ENCODE measurements around the gene ACVR2B. TPM values are rescaled to one million over a fixed set of nuclear protein-coding genes. Genes with fewer than 3 reads are reported as not detected.

Gene ACVR2B
- total RNA-seq, 1 donor from 2014 or later = 89.5 TPM

DNA sequence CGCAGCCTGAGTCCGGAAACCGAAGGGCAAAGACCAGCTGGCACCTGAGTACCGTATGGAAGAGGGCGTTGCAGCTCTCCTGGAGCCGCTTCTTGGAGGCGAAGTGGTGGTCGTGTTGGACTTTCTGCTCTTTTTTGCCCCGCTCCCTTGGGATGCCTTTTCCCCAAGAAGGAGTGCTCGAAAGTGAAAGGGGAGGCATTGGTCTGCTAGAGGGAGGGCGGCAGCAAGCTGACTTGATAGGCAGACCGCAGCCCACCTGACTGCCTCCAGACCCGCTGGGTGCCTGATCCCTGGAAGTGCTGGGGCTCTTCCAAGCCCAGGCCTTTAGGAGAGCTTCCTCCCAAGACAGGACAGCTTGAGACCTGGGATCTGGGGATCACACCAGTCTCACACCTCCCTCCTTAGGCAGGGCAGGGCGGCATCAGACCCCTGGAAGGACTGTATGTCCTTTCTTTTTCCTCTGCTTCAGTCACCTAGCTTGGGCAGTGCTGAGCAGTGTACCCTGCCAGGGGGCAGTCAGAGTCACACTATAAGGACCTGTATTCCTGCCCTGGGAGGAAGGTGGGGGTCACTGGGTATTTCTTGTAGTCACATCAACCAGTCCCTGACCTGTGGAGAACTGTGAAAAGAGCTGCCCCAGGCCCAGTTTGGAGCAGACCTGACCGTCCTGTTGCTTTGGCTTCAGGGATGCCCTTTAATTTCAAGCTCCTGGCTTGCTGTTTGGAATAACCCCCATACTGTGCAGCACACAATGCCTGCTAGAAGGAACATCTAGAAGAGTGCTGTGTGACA is 2.1 kb downstream of the ACVR2B start:
- peaks cover 30% of the 10 kb centered on the region for H3K36me3 Mint-ChIP-seq
- Histone ChIP-seq H3K4me1 (peaks cover 28% of the 10 kb centered on the region), H3K27me3 (no peaks in the 10 kb centered on the region), H3K79me2 (ENCODE audit: low read depth) (peaks cover 69% of the 10 kb centered on the region), H3K4me2 (peak overlapping the region; percentile 92), H3F3A (ENCODE audit: low read depth) (peaks cover 28% of the 10 kb centered on the region), H3K27ac (peak overlapping the region; percentile 88), H3K9ac (no peak overlapping the region), H3K36me3 (no peaks in the 10 kb centered on the region), H3K4me3 (peak overlapping the region; percentile 100), H4K20me1 (ENCODE audit: low read depth) (peaks cover 61% of the 10 kb centered on the region), H2AFZ (replicated peaks) (no peak overlapping the region), H3K9me3 (ENCODE audit: low read depth) (no peaks in the 10 kb centered on the region)
- DNase-seq (ENCODE audit: low spot score) = peak; percentile 8
- H3K9me3 Mint-ChIP-seq = peaks cover 20% of the 10 kb centered on the region
- TF ChIP-seq, protein P1, sequence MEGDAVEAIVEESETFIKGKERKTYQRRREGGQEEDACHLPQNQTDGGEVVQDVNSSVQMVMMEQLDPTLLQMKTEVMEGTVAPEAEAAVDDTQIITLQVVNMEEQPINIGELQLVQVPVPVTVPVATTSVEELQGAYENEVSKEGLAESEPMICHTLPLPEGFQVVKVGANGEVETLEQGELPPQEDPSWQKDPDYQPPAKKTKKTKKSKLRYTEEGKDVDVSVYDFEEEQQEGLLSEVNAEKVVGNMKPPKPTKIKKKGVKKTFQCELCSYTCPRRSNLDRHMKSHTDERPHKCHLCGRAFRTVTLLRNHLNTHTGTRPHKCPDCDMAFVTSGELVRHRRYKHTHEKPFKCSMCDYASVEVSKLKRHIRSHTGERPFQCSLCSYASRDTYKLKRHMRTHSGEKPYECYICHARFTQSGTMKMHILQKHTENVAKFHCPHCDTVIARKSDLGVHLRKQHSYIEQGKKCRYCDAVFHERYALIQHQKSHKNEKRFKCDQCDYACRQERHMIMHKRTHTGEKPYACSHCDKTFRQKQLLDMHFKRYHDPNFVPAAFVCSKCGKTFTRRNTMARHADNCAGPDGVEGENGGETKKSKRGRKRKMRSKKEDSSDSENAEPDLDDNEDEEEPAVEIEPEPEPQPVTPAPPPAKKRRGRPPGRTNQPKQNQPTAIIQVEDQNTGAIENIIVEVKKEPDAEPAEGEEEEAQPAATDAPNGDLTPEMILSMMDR (IDR thresholded peaks at IDR 0.05) = no peak
- TF ChIP-seq EZH2phosphoT487 (IDR thresholded peaks at IDR 0.05) (no peak), EZH2 (IDR thresholded peaks at IDR 0.05) (no peak)
- H3K4me1 Mint-ChIP-seq = peaks cover 22% of the 10 kb centered on the region
- H3K27me3 Mint-ChIP-seq (ENCODE audit: insufficient read depth, low read depth) = peaks cover 5% of the 10 kb centered on the region
- H3K4me3 Mint-ChIP-seq = peak overlapping the region; percentile 100
- H3K27ac Mint-ChIP-seq = peak overlapping the region; percentile 66

DNA sequence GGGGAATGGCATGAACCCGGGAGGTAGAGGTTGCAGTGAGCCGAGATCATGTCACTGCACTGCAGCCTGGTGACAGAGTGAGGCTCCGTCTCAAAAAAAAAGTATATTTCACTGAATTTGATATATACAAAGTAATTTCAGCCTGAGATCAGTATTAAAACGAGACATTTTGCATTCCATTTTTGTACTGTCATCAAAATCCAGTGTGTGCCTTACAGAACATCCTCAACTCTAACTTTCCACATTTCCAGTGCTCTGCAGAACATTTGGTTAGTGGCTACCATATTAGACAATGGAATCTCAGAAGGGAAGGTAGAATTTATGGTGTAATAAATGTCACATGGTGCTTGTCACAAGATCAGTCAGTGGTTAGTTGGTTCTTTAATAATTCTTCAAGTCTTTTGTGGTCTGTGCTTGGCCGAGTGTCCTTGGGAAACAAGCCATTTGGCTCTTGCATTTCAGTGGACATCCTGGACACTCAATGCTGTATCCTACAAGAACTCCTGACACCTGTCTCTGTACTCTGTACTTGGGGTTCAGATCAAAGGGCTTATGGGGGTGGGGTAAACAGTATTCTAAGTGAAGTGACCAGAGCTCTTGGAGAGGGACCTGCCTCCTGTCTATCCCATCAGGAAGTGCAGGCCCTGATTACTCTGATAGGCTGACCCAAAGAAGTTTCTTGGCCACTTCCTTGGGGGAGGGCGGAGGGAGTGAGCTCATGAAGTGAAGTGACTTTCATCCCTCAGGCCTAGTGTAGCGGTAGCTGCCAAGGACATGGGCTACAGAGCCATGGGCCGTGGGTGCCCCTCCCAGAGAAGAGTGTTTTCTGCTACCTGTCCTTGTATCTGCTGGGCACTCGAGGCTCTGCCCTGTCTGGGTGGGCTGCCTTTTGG is 3.7 kb downstream of the ACVR2B start:
- TF ChIP-seq EZH2 (IDR thresholded peaks at IDR 0.05) (no peak), EZH2phosphoT487 (IDR thresholded peaks at IDR 0.05) (no peak)
- TF ChIP-seq, protein P1 (IDR thresholded peaks at IDR 0.05) = no peak
- Mint-ChIP-seq H3K4me3 (peak overlapping the region; percentile 28), H3K4me1 (peaks cover 22% of the 10 kb centered on the region), H3K9me3 (peaks cover 23% of the 10 kb centered on the region), H3K27ac (no peak overlapping the region), H3K36me3 (peaks cover 33% of the 10 kb centered on the region), H3K27me3 (ENCODE audit: insufficient read depth, low read depth) (peaks cover 5% of the 10 kb centered on the region)
- Histone ChIP-seq H3K9ac (no peak overlapping the region), H3K27me3 (no peaks in the 10 kb centered on the region), H3K4me3 (no peak overlapping the region), H2AFZ (replicated peaks) (no peak overlapping the region), H3K36me3 (no peaks in the 10 kb centered on the region), H4K20me1 (ENCODE audit: low read depth) (peaks cover 75% of the 10 kb centered on the region), H3K4me1 (peaks cover 28% of the 10 kb centered on the region), H3K4me2 (no peak overlapping the region), H3K9me3 (ENCODE audit: low read depth) (no peaks in the 10 kb centered on the region), H3F3A (ENCODE audit: low read depth) (peaks cover 28% of the 10 kb centered on the region), H3K27ac (no peak overlapping the region), H3K79me2 (ENCODE audit: low read depth) (peaks cover 84% of the 10 kb centered on the region)
- no peak for DNase-seq (ENCODE audit: low spot score)

DNA sequence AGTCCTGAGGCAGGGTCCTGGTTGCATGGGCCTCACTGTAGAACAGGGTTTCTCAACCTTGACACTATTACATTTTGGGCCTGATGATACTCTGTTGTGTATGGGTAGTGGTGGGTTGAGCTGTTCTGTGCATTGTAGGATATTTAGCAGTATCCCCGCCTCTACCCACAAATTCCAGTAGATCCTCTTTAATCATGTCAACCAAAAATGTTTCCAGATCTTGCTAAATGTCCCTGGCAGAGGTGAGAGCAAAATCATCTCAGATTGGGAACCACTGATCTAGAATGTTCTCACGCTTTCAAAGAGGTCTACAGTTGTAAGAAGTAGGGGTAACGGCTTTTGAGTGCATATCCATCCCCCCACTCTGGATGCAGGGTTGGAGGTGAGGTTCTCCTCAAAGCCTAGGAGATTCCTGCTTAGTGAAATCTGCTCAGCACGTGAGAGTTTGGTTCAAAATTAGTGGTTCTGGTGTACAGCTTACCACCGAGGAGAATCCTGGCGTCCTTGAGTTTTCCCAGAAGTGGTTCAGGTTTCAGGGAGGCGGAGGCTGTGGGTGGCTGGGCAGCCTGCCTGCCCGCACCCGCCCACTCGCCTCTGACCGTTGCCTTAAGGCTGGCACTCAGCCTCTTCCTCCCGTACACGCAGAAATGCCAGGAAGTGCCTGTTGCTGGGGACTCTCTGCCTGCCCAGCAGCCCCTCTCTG is 5.3 kb downstream of the ACVR2B start:
- Mint-ChIP-seq H3K36me3 (peaks cover 44% of the 10 kb centered on the region), H3K4me3 (no peak overlapping the region), H3K27ac (no peak overlapping the region), H3K4me1 (peaks cover 13% of the 10 kb centered on the region), H3K9me3 (peaks cover 36% of the 10 kb centered on the region), H3K27me3 (ENCODE audit: insufficient read depth, low read depth) (peaks cover 5% of the 10 kb centered on the region)
- no peak for DNase-seq (ENCODE audit: low spot score)
- Histone ChIP-seq H3K9ac (no peak overlapping the region), H3K9me3 (ENCODE audit: low read depth) (no peaks in the 10 kb centered on the region), H3K4me3 (no peak overlapping the region), H4K20me1 (ENCODE audit: low read depth) (peaks cover 82% of the 10 kb centered on the region), H3F3A (ENCODE audit: low read depth) (peaks cover 17% of the 10 kb centered on the region), H3K79me2 (ENCODE audit: low read depth) (peaks cover 100% of the 10 kb centered on the region), H3K27ac (no peak overlapping the region), H3K4me2 (no peak overlapping the region), H3K36me3 (no peaks in the 10 kb centered on the region), H3K27me3 (no peaks in the 10 kb centered on the region), H2AFZ (replicated peaks) (no peak overlapping the region), H3K4me1 (peaks cover 23% of the 10 kb centered on the region)
- TF ChIP-seq EZH2 (IDR thresholded peaks at IDR 0.05) = no peak
- TF ChIP-seq, protein P1 (IDR thresholded peaks at IDR 0.05) = no peak
- TF ChIP-seq EZH2phosphoT487 (IDR thresholded peaks at IDR 0.05) = no peak
